Uterus (tissue), 2 donors: ENCODE measurements around the gene GALNT2.

ENCODE experiments used
- CTCF ChIP-seq, 4 experiments: fragments of 200-600 bp in 2 of 4; fragments of 450-650 bp in 2 of 4; sonication (generic) in 2 of 4; IDR thresholded peaks; one replicate each; pipeline ENCODE4 v1.5.1; 2016 to 2019; ENCODE audit warnings: antibody characterized with exemption in 4 of 4, mild to moderate bottlenecking in 2 of 4, moderate library complexity in 1 of 4
- POLR2A ChIP-seq, 2 donors: fragments of 450-650 bp; IDR thresholded peaks; one replicate each; pipeline ENCODE4 v1.6.1; 2016; ENCODE audit warnings: antibody characterized with exemption in 2 of 2, mild to moderate bottlenecking in 1 of 2, moderate library complexity in 1 of 2

GRCh38 chr1:230211436-230212145, 144.6 kb downstream of the GALNT2 start:
- TF ChIP-seq CTCF (IDR thresholded peaks at IDR 0.05): no peak
- no peak for TF ChIP-seq POLR2A (IDR thresholded peaks at IDR 0.05)
